Liver (tissue), 3 donors: ENCODE measurements around the gene FNBP1L.

Experiments
- EGR1 ChIP-seq, 2 donors: IDR thresholded peaks; 2 replicates each; pipeline ENCODE4 v1.6.1; 2016 to 2018; ENCODE audit warnings: antibody characterized with exemption in 2 of 2, low read depth in 2 of 2
- GABPA ChIP-seq, 2 donors: IDR thresholded peaks in 1 of 2; conservative IDR thresholded peaks in 1 of 2; 2 replicates each; pipeline ENCODE4 v1.6.1; 2016; ENCODE audit warnings: antibody characterized with exemption in 2 of 2, mild to moderate bottlenecking in 1 of 2, moderate library complexity in 1 of 2
- RAD21 ChIP-seq, 2 donors: IDR thresholded peaks; 2 replicates each; pipeline ENCODE4 v1.6.1; 2016; ENCODE audit warnings: antibody characterized with exemption in 2 of 2, mild to moderate bottlenecking in 2 of 2
- YY1 ChIP-seq: IDR thresholded peaks from 2 replicates; pipeline ENCODE4 v1.6.1; 2016; ENCODE audit warnings: antibody characterized with exemption, mild to moderate bottlenecking
- ZBTB33 ChIP-seq: IDR thresholded peaks from 2 replicates; pipeline ENCODE4 v1.6.1; 2016; ENCODE audit warnings: antibody characterized with exemption
- TF ChIP-seq, protein P1 (sequence below): IDR thresholded peaks from 2 replicates; pipeline ENCODE4 v1.6.1; 2016; ENCODE audit warnings: antibody characterized with exemption
- TF ChIP-seq, protein P2 (sequence below): fragments of 150-350 bp; IDR thresholded peaks from 2 replicates; pipeline ENCODE4 v1.5.1; 2017; ENCODE audit warnings: improper control_type of control experiment, low read depth, low read length; ENCODE audit not compliant: missing input control
- TF ChIP-seq, protein P3 (sequence below): IDR thresholded peaks from 2 replicates; pipeline ENCODE4 v1.6.1; 2016; ENCODE audit warnings: antibody characterized with exemption, mild to moderate bottlenecking
- TF ChIP-seq, protein P4 (sequence below): IDR thresholded peaks from 2 replicates; pipeline ENCODE4 v1.6.1; 2016; ENCODE audit warnings: antibody characterized with exemption
- donor health status: healthy.
- donor health status: healthy.

DNA sequence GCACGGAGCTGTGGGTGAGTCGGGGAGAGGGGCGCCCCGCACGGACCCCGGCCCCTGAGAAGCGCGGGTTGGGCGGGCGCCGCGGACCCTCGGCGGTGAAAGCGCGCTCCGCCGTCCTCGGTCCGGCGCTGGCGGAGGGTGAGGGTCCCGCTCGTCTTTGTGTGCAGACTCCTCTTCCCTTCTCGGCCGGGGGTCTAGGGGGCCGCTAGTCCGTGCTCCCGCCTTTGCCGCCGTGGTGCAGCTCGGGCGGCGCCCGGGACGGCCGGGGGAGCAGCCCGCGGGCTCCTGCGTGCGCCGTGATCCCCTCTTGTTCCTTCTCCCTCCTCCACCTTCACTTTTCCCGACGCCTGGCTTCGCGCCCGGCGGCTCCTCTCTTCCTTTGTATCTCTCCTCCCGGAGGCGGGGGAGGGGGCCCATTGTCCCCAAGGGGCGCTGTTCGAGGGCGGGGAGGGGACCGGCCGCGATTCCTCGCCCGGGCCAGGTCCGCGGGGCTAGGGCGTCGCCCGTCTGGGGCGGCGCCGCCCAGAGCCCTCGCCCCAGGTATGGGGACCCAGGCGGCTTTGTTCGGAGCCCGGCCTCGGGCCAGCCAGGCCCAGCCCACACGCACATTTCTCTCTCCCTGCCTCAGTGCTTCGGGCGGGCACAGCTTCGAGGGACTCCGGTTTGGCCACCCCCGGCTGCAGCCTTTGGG lies 519 bp downstream of the FNBP1L start:
- TF ChIP-seq, protein P1, sequence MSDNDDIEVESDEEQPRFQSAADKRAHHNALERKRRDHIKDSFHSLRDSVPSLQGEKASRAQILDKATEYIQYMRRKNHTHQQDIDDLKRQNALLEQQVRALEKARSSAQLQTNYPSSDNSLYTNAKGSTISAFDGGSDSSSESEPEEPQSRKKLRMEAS: no peak
- TF ChIP-seq, protein P2, sequence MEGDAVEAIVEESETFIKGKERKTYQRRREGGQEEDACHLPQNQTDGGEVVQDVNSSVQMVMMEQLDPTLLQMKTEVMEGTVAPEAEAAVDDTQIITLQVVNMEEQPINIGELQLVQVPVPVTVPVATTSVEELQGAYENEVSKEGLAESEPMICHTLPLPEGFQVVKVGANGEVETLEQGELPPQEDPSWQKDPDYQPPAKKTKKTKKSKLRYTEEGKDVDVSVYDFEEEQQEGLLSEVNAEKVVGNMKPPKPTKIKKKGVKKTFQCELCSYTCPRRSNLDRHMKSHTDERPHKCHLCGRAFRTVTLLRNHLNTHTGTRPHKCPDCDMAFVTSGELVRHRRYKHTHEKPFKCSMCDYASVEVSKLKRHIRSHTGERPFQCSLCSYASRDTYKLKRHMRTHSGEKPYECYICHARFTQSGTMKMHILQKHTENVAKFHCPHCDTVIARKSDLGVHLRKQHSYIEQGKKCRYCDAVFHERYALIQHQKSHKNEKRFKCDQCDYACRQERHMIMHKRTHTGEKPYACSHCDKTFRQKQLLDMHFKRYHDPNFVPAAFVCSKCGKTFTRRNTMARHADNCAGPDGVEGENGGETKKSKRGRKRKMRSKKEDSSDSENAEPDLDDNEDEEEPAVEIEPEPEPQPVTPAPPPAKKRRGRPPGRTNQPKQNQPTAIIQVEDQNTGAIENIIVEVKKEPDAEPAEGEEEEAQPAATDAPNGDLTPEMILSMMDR: no peak
- no peak for TF ChIP-seq GABPA (IDR thresholded peaks at IDR 0.05 in 1 of 2, conservative IDR thresholded peaks at IDR 0.05 in 1 of 2)
- TF ChIP-seq ZBTB33: no peak
- no peak for TF ChIP-seq YY1
- TF ChIP-seq, protein P3, sequence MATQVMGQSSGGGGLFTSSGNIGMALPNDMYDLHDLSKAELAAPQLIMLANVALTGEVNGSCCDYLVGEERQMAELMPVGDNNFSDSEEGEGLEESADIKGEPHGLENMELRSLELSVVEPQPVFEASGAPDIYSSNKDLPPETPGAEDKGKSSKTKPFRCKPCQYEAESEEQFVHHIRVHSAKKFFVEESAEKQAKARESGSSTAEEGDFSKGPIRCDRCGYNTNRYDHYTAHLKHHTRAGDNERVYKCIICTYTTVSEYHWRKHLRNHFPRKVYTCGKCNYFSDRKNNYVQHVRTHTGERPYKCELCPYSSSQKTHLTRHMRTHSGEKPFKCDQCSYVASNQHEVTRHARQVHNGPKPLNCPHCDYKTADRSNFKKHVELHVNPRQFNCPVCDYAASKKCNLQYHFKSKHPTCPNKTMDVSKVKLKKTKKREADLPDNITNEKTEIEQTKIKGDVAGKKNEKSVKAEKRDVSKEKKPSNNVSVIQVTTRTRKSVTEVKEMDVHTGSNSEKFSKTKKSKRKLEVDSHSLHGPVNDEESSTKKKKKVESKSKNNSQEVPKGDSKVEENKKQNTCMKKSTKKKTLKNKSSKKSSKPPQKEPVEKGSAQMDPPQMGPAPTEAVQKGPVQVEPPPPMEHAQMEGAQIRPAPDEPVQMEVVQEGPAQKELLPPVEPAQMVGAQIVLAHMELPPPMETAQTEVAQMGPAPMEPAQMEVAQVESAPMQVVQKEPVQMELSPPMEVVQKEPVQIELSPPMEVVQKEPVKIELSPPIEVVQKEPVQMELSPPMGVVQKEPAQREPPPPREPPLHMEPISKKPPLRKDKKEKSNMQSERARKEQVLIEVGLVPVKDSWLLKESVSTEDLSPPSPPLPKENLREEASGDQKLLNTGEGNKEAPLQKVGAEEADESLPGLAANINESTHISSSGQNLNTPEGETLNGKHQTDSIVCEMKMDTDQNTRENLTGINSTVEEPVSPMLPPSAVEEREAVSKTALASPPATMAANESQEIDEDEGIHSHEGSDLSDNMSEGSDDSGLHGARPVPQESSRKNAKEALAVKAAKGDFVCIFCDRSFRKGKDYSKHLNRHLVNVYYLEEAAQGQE: no peak
- TF ChIP-seq RAD21 (IDR thresholded peaks at IDR 0.05): no peak
- no peak for TF ChIP-seq EGR1 (IDR thresholded peaks at IDR 0.05; ENCODE audit: low read depth in 2 of 2)
- TF ChIP-seq, protein P4, sequence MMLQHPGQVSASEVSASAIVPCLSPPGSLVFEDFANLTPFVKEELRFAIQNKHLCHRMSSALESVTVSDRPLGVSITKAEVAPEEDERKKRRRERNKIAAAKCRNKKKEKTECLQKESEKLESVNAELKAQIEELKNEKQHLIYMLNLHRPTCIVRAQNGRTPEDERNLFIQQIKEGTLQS: no peak
